ENCODE measurements around the gene YIF1B.

DNA sequence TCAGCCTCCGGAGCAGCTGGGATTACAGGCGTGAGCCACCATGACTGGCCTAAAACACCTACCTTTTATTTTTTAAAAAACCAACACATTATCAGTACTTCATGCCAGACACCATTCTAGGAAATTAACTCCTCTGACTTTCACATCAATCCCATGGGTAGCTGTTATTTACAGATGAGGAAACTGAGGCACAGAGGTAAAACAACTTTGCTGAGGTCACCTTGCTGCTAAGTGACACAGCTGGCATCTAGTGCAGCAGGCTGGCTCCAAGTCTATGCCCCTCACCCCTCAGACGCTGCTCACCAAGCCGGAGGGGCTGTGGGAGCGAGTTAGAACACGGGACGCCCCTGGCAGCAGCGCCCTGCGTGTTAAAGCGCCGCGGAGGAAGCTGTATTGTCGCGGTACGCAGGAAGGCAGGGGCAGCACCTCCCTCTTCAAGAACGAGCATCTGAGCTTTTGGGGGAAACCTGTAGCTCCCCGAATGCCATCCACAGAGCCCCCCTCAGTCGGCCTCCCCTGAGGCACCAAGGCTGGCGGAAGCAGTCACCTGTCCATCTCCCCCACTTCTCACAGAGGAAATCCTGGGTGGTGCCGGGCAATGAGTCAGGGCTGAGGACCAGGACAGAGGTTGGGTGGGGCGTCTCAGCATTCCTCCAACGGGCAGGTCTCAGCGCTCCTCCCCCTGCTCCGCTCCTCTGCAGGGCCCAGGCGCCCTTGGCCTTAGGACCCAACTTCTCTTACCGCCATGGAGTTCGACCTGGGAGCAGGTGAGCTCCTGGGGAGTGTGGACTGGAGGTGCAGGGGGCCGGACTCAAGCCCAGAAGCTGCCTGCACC lies 12.0 kb downstream of the YIF1B start, which contains the start of gene C19orf33:
- no peak for TF ChIP-seq EZH2 (IDR thresholded peaks at IDR 0.05)
- TF ChIP-seq POLR2AphosphoS5 (IDR thresholded peaks at IDR 0.05; ENCODE audit: borderline replicate concordance, low read depth, low read length) = no peak

Data from SK-N-MC (cell line).